H9 (cell line): ENCODE data around the gene PRKCA. TPM values are rescaled to one million over a fixed set of nuclear protein-coding genes. Genes with fewer than 3 reads are reported as not detected.

ENCODE experiments used
- DNase-seq: peaks from one replicate; pipeline ENCODE4 v3.0.0-alpha.2; 2017
- H2AFZ ChIP-seq: one replicate; pipeline ENCODE4 v1.6.1; 2013; ENCODE audit warnings: mild to moderate bottlenecking, low read length, control low read depth, moderate library complexity
- H2AK5ac ChIP-seq: 2 replicates; pipeline ENCODE4 v1.6.1; 2013; ENCODE audit warnings: low read length, control low read depth, mixed read lengths; ENCODE audit not compliant: insufficient read length
- H2BK120ac ChIP-seq: one replicate; pipeline ENCODE4 v1.6.1; 2013; ENCODE audit warnings: low read depth, mild to moderate bottlenecking, low read length, control low read depth, inconsistent platforms; ENCODE audit not compliant: poor library complexity, severe bottlenecking
- H2BK12ac ChIP-seq: 2 replicates; pipeline ENCODE4 v1.6.1; 2013; ENCODE audit warnings: low read length, control low read depth, mixed read lengths, low read depth; ENCODE audit not compliant: insufficient read length
- H2BK15ac ChIP-seq: 2 replicates; pipeline ENCODE4 v1.6.1; 2013; ENCODE audit warnings: low read depth, low read length, control low read depth
- H2BK20ac ChIP-seq: one replicate; pipeline ENCODE4 v1.6.1; 2013; ENCODE audit warnings: low read depth, mild to moderate bottlenecking, low read length, control low read depth, inconsistent platforms; ENCODE audit not compliant: poor library complexity, severe bottlenecking
- H2BK5ac ChIP-seq: 2 replicates; pipeline ENCODE4 v1.6.1; 2013; ENCODE audit warnings: low read length, control low read depth, mixed read lengths; ENCODE audit not compliant: insufficient read length
- H3K14ac ChIP-seq: 2 replicates; pipeline ENCODE4 v1.6.1; 2013; ENCODE audit warnings: low read length, control low read depth; ENCODE audit not compliant: insufficient read depth
- H3K18ac ChIP-seq: 2 replicates; pipeline ENCODE4 v1.6.1; 2013; ENCODE audit warnings: low read depth, mild to moderate bottlenecking, mixed read lengths, low read length, control low read depth; ENCODE audit not compliant: insufficient read length
- H3K23ac ChIP-seq: 2 replicates; pipeline ENCODE4 v1.6.1; 2013; ENCODE audit warnings: low read length, control low read depth, mixed read lengths, low read depth; ENCODE audit not compliant: insufficient read length
- H3K23me2 ChIP-seq: 2 replicates; pipeline ENCODE4 v1.6.1; 2013; ENCODE audit warnings: low read depth, mild to moderate bottlenecking, mixed read lengths, low read length, control low read depth; ENCODE audit not compliant: insufficient read length, poor library complexity, severe bottlenecking
- H3K27ac ChIP-seq: 2 replicates; pipeline ENCODE4 v1.5.1; 2013; ENCODE audit warnings: low read length, control low read depth, mixed read lengths, low read depth; ENCODE audit not compliant: insufficient read length
- H3K27me3 ChIP-seq: 2 replicates; pipeline ENCODE4 v1.6.1; 2013; ENCODE audit warnings: low read length, control low read depth, inconsistent platforms; ENCODE audit not compliant: insufficient read depth
- H3K4ac ChIP-seq: 2 replicates; pipeline ENCODE4 v1.6.1; 2013; ENCODE audit warnings: low read depth, mild to moderate bottlenecking, control low read depth, inconsistent platforms, low read length, moderate library complexity
- H3K4me1 ChIP-seq: 2 replicates; pipeline ENCODE4 v1.6.1; 2013; ENCODE audit warnings: low read length, control low read depth, inconsistent platforms; ENCODE audit not compliant: insufficient read depth
- H3K4me2 ChIP-seq: 2 replicates; pipeline ENCODE4 v1.6.1; 2013; ENCODE audit warnings: low read length, control low read depth, mixed read lengths; ENCODE audit not compliant: insufficient read length, insufficient read depth
- H3K56ac ChIP-seq: 2 replicates; pipeline ENCODE4 v1.6.1; 2013; ENCODE audit warnings: low read depth, mild to moderate bottlenecking, mixed read lengths, low read length, control low read depth; ENCODE audit not compliant: insufficient read length
- H3K79me1 ChIP-seq: 2 replicates; pipeline ENCODE4 v1.6.1; 2013; ENCODE audit warnings: low read depth, mild to moderate bottlenecking, moderate library complexity, low read length, control low read depth, inconsistent platforms; ENCODE audit not compliant: insufficient read depth, poor library complexity, severe bottlenecking
- H3K79me2 ChIP-seq: 2 replicates; pipeline ENCODE4 v1.6.1; 2013; ENCODE audit warnings: low read length, control low read depth, inconsistent platforms; ENCODE audit not compliant: insufficient read depth
- H3K9ac ChIP-seq: 2 replicates; pipeline ENCODE4 v1.6.1; 2013; ENCODE audit warnings: low read length, control low read depth, mixed read lengths; ENCODE audit not compliant: insufficient read length; ENCODE audit errors: extremely low read depth
- H3K9me3 ChIP-seq: one replicate; pipeline ENCODE4 v1.6.1; 2013; ENCODE audit warnings: low read depth, low read length, inconsistent platforms; ENCODE audit not compliant: control insufficient read depth
- H3T11ph ChIP-seq: one replicate; pipeline ENCODE4 v1.6.1; 2013; ENCODE audit warnings: mild to moderate bottlenecking, low read length, control low read depth, inconsistent platforms
- H4K20me1 ChIP-seq: one replicate; pipeline ENCODE4 v1.6.1; 2013; ENCODE audit not compliant: control insufficient read depth, insufficient read length, insufficient read depth
- H4K5ac ChIP-seq: 2 replicates; pipeline ENCODE4 v1.6.1; 2013; ENCODE audit warnings: low read depth, mild to moderate bottlenecking, mixed read lengths, low read length, control low read depth; ENCODE audit not compliant: insufficient read length
- H4K8ac ChIP-seq: replicated peaks from 2 replicates; pipeline ENCODE4 v1.6.1; 2013; ENCODE audit warnings: low read length, control low read depth, mixed read lengths, low read depth; ENCODE audit not compliant: insufficient read length
- H4K91ac ChIP-seq: 2 replicates; pipeline ENCODE4 v1.6.1; 2013; ENCODE audit warnings: low read depth, mild to moderate bottlenecking, moderate library complexity, mixed read lengths, low read length, control low read depth; ENCODE audit not compliant: insufficient read length
- H3K27ac Mint-ChIP-seq, 3 experiments: 2 replicates in 2 of 3; 3 replicates in 1 of 3; pipeline ENCODE4 v1.8.0; 2020 to 2021; ENCODE audit warnings: mixed read lengths in 3 of 3, mild to moderate bottlenecking in 1 of 3, moderate library complexity in 1 of 3
- H3K27me3 Mint-ChIP-seq: 2 replicates; pipeline ENCODE4 v1.8.0; 2021; ENCODE audit warnings: low read depth, mild to moderate bottlenecking, moderate library complexity, mixed read lengths
- H3K36me3 Mint-ChIP-seq, 3 experiments: 2 replicates in 2 of 3; 3 replicates in 1 of 3; pipeline ENCODE4 v1.8.0; 2020 to 2021; ENCODE audit warnings: low read depth in 3 of 3, mixed read lengths in 3 of 3; ENCODE audit not compliant: insufficient read depth in 1 of 3
- H3K4me1 Mint-ChIP-seq, 2 experiments: 2 replicates each; pipeline ENCODE4 v1.8.0; 2020; ENCODE audit warnings: mixed read lengths in 2 of 2
- H3K4me3 Mint-ChIP-seq, 2 experiments: 2 replicates in 1 of 2; 3 replicates in 1 of 2; pipeline ENCODE4 v1.8.0; 2020 to 2021; ENCODE audit warnings: mild to moderate bottlenecking in 2 of 2, mixed read lengths in 2 of 2, moderate library complexity in 1 of 2
- H3K9me3 Mint-ChIP-seq, 2 experiments: 2 replicates in 1 of 2; 3 replicates in 1 of 2; pipeline ENCODE4 v1.8.0; 2020; ENCODE audit warnings: mild to moderate bottlenecking in 2 of 2, mixed read lengths in 2 of 2, moderate library complexity in 1 of 2
- CTCF ChIP-seq: fragments of 200-600 bp; sonication (generic); conservative IDR thresholded peaks from 3 replicates; pipeline ENCODE4 v1.8.0; 2021; ENCODE audit warnings: antibody characterized with exemption, mild to moderate bottlenecking
- WGBS: extraction: QIAGEN DNeasy Blood & Tissue Kit; methylation state at CpG from one replicate; pipeline ENCODE4 v1.1.7; 2013; ENCODE audit warnings: missing lambda C conversion rate, low lambda C conversion rate, mixed read lengths; ENCODE audit not compliant: insufficient read length; ENCODE audit errors: extremely low coverage; 5-methylcytosine and 5-hydroxymethylcytosine counted together
- total RNA-seq: library from RNA; stranded (reverse); gene quantifications from 2 replicates; pipeline ENCODE4 v1.2.1, GENCODE V29; 2021

PRKCA gene
- total RNA-seq, 1 experiment from 2014 or later: 10.5 TPM

GRCh38 chr17:66636111-66636510 lies 333.7 kb downstream of the PRKCA start:
- WGBS: no CpG with 5 or more reads among the region's 4 CpGs
- no peak overlapping the region for H3K4me2 ChIP-seq
- H3K27ac Mint-ChIP-seq: 0 out of 7 replicates have a peak overlapping the region, but pooled peaks of 1 of the 3 experiments have one; percentile 10

More at GRCh38 chr17:66636111-66636510, 333.7 kb downstream of the PRKCA start:
- H2BK15ac ChIP-seq: no peak overlapping the region
- no peaks in the 10 kb centered on the region for H4K20me1 ChIP-seq
- H4K91ac ChIP-seq: no peak overlapping the region
- no peak overlapping the region for H2BK20ac ChIP-seq
- DNase-seq: no peak
- no peaks in the 10 kb centered on the region for H3K27me3 ChIP-seq
- no peak for TF ChIP-seq CTCF
- Mint-ChIP-seq H3K4me3 (no peak overlapping the region), H3K27me3 (no peaks in the 10 kb centered on the region), H3K4me1 (no peaks in the 10 kb centered on the region), H3K36me3 (no peaks in the 10 kb centered on the region), H3K9me3 (no peaks in the 10 kb centered on the region)
- no peaks in the 10 kb centered on the region for H3K79me2 ChIP-seq
- no peaks in the 10 kb centered on the region for H3K79me1 ChIP-seq
- H2BK12ac ChIP-seq: no peak overlapping the region
- H3K23me2 ChIP-seq: no peaks in the 10 kb centered on the region
- H3T11ph ChIP-seq: no peak overlapping the region
- no peak overlapping the region for H2AK5ac ChIP-seq
- no peak overlapping the region for H3K18ac ChIP-seq
- no peak overlapping the region for H3K9ac ChIP-seq
- no peak overlapping the region for H4K8ac ChIP-seq
- H4K5ac ChIP-seq: no peak overlapping the region
- H3K4me1 ChIP-seq: no peaks in the 10 kb centered on the region
- no peaks in the 10 kb centered on the region for H3K9me3 ChIP-seq
- no peak overlapping the region for H2BK120ac ChIP-seq
- no peak overlapping the region for H2AFZ ChIP-seq
- H3K23ac ChIP-seq: no peak overlapping the region
- no peak overlapping the region; the same call in 1 of the 2 replicates for H3K14ac ChIP-seq
- no peak overlapping the region for H3K4ac ChIP-seq
- H2BK5ac ChIP-seq: no peak overlapping the region
- no peak overlapping the region for H3K27ac ChIP-seq
- H3K56ac ChIP-seq: no peak overlapping the region
